ENCODE data around the gene DNASE1L2.

DNASE1L2 gene

DNA sequence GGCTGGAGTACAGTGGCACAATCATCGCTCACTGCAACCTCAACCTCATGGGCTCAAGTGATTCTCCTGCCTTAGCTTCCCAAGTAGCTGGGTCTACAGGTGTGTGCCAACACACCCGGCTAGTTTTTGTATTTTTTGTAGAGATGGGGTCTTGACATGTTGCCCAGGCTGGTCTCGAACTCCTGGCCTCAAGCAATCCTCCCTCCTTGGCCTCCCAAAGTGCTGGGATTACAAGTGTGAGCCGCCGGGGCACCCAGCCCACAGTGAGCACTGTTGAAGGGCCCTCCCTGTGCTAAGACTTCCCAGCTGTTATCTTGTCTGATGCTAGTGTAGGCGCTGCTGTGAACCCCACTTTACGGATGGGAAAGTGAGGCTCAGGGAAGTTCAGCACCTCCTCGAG lies 47.8 kb upstream of the DNASE1L2 start:
- Histone ChIP-seq H3K4me1 (ENCODE audit: control insufficient read depth, insufficient read depth, low read length) (no peaks in the 10 kb centered on the region), H3K9me3 (ENCODE audit: control insufficient read depth, insufficient read depth, low read depth, low read length) (no peaks in the 10 kb centered on the region), H3K4me3 (ENCODE audit: low read depth, low read length) (no peak overlapping the region), H3K27ac (ENCODE audit: extremely low read depth, low read depth, low read length) (no peak overlapping the region), H3K36me3 (ENCODE audit: control insufficient read depth in 2 of 2, insufficient read depth in 1 of 2, low read length in 2 of 2) (peaks cover 0 to 10% of the 10 kb centered on the region in 2 experiments; a peak in 1 of 3 replicates)
- peak; percentile 66; the same call in 1 of the 2 replicates for TF ChIP-seq ZNF121 (tag by site-specific recombination; IDR thresholded peaks at IDR 0.05)
- no peak for TF ChIP-seq HOXD13 (CRISPR knock-in tag; IDR thresholded peaks at IDR 0.05; ENCODE audit: borderline replicate concordance)
- TF ChIP-seq SCRT1 (tag by site-specific recombination; IDR thresholded peaks at IDR 0.05; ENCODE audit: borderline replicate concordance): 0 out of 2 replicates have a peak, but pooled peaks have one; percentile 28
- CTCF ChIA-PET: interaction anchor here (0.6 kb wide), 1 partner anchor 32 kb away, joined by 3 read pairs; no protein-coding TSS in a partner anchor
- POLR2A ChIA-PET: interaction anchor here (1.5 to 1.8 kb wide), 2 partner anchors 20 to 33 kb away, joined by 4 to 12 read pairs; partner anchors contain the start of gene TRAF7

DNA sequence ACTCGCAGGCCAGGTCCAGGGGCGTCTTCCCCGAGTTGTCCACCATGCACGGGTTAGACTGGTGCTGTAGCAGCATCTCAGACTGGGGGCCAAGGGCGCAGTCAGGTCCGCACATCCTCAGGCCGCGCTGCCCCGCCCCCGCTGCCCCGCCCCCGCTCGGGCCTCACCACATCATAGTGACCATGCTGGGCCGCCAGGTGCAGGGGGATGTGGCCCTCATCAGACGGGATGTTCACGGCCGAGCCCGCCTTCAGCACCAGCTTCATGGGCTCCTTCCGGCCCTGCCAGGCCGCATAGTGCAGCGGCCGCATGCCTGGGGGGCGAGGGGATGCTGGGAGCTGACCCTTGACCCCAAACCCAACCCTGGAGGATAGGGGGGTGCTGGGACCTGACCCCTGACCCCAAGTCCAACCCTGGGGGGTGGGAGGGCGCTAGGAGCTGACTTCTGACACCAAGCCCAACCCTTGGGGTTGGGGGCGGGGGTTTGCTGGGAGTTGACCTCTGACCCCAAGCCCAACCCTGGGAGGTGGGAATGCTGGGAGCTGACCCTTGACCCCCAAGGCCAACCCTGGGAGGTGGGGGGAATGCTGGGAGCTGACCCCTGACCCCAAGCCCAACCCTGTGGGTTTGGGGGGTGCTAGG lies 46.9 kb upstream of the DNASE1L2 start:
- ChIA-PET POLR2A (interaction anchor here (1.3 to 1.9 kb wide), 2 partner anchors 10 to 34 kb away, joined by 4 to 7 read pairs; partner anchors contain the start of gene TRAF7), CTCF (no interaction called here)
- TF ChIP-seq REPIN1 (tag by site-specific recombination; IDR thresholded peaks at IDR 0.05; ENCODE audit: low read depth) (no peak), ZBTB20 (tag by site-specific recombination; IDR thresholded peaks at IDR 0.05) (no peak), ZXDB (tag by site-specific recombination; IDR thresholded peaks at IDR 0.05) (no peak), ZNF560 (tag by site-specific recombination; IDR thresholded peaks at IDR 0.05; ENCODE audit: borderline replicate concordance) (no peak), BCL11B (tag by site-specific recombination; IDR thresholded peaks at IDR 0.05; ENCODE audit: low read depth) (peak; percentile 97), ZNF2 (tag by site-specific recombination; IDR thresholded peaks at IDR 0.05) (no peak), YY2 (tag by site-specific recombination; IDR thresholded peaks at IDR 0.05) (no peak), ZNF266 (tag by site-specific recombination; IDR thresholded peaks at IDR 0.05; ENCODE audit: low read depth) (no peak)
- TF ChIP-seq, protein P1, sequence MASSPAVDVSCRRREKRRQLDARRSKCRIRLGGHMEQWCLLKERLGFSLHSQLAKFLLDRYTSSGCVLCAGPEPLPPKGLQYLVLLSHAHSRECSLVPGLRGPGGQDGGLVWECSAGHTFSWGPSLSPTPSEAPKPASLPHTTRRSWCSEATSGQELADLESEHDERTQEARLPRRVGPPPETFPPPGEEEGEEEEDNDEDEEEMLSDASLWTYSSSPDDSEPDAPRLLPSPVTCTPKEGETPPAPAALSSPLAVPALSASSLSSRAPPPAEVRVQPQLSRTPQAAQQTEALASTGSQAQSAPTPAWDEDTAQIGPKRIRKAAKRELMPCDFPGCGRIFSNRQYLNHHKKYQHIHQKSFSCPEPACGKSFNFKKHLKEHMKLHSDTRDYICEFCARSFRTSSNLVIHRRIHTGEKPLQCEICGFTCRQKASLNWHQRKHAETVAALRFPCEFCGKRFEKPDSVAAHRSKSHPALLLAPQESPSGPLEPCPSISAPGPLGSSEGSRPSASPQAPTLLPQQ (tag by site-specific recombination; IDR thresholded peaks at IDR 0.05): no peak
- TF ChIP-seq, protein P2, sequence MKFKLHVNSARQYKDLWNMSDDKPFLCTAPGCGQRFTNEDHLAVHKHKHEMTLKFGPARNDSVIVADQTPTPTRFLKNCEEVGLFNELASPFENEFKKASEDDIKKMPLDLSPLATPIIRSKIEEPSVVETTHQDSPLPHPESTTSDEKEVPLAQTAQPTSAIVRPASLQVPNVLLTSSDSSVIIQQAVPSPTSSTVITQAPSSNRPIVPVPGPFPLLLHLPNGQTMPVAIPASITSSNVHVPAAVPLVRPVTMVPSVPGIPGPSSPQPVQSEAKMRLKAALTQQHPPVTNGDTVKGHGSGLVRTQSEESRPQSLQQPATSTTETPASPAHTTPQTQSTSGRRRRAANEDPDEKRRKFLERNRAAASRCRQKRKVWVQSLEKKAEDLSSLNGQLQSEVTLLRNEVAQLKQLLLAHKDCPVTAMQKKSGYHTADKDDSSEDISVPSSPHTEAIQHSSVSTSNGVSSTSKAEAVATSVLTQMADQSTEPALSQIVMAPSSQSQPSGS (tag by site-specific recombination; IDR thresholded peaks at IDR 0.05; ENCODE audit: low read depth): no peak
- TF ChIP-seq, protein P3, sequence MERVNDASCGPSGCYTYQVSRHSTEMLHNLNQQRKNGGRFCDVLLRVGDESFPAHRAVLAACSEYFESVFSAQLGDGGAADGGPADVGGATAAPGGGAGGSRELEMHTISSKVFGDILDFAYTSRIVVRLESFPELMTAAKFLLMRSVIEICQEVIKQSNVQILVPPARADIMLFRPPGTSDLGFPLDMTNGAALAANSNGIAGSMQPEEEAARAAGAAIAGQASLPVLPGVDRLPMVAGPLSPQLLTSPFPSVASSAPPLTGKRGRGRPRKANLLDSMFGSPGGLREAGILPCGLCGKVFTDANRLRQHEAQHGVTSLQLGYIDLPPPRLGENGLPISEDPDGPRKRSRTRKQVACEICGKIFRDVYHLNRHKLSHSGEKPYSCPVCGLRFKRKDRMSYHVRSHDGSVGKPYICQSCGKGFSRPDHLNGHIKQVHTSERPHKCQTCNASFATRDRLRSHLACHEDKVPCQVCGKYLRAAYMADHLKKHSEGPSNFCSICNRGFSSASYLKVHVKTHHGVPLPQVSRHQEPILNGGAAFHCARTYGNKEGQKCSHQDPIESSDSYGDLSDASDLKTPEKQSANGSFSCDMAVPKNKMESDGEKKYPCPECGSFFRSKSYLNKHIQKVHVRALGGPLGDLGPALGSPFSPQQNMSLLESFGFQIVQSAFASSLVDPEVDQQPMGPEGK (tag by site-specific recombination; IDR thresholded peaks at IDR 0.05): 0 out of 2 replicates have a peak, but pooled peaks have one; percentile 16
- Histone ChIP-seq H3K9me3 (ENCODE audit: control insufficient read depth, insufficient read depth, low read depth, low read length) (no peaks in the 10 kb centered on the region), H3K4me3 (ENCODE audit: low read depth, low read length) (no peak overlapping the region), H3K36me3 (ENCODE audit: control insufficient read depth in 2 of 2, insufficient read depth in 1 of 2, low read length in 2 of 2) (peaks cover 0 to 5% of the 10 kb centered on the region in 2 experiments; a peak in 1 of 3 replicates), H3K27ac (ENCODE audit: extremely low read depth, low read depth, low read length) (no peak overlapping the region), H3K4me1 (ENCODE audit: control insufficient read depth, insufficient read depth, low read length) (0 out of 2 replicates have a peak, but pooled peaks cover 3% of the 10 kb centered on the region)

DNA sequence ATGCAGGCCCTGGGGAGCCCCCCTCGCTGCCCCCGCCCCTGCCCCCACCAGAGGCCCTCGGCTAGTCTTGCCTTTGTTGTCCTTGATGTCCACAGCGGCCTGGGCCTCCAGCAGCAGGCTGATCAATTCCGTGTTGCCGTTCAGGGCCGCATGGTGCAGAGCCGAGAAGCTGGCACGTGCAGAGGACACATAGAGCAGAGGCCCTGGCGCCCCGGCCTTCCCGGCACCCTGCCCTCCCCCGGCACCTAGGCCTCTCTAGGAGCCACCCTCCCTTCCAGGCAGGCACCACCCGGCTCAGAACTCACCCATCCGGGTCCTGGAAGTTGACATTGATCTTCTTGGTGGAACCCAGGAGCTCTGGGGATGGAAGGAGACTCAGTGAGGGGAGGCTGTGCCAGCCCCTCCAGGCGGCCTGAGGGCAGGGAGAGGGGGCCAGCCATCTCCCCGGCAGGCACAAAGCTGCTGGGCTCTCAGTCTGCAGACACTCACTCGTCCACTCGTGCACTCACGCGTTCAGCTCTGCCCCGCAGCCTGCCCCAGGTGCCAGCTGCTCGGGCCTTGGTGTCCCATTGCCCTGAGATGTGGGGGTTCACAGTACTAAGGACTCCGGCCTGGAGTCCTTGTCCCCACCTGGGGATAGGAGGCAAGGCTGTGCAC lies 46.1 kb upstream of the DNASE1L2 start:
- Histone ChIP-seq H3K36me3 (ENCODE audit: control insufficient read depth in 2 of 2, insufficient read depth in 1 of 2, low read length in 2 of 2) (peaks cover 0 to 3% of the 10 kb centered on the region in 2 experiments; a peak in 1 of 3 replicates), H3K4me3 (ENCODE audit: low read depth, low read length) (no peak overlapping the region), H3K9me3 (ENCODE audit: control insufficient read depth, insufficient read depth, low read depth, low read length) (no peaks in the 10 kb centered on the region), H3K4me1 (ENCODE audit: control insufficient read depth, insufficient read depth, low read length) (peaks cover 5% of the 10 kb centered on the region; the same call in 1 of the 2 replicates), H3K27ac (ENCODE audit: extremely low read depth, low read depth, low read length) (no peak overlapping the region)
- ChIA-PET POLR2A (interaction anchor here (1.3 to 1.9 kb wide), 2 partner anchors 10 to 35 kb away, joined by 4 to 7 read pairs; partner anchors contain the start of gene TRAF7), CTCF (no interaction called here)
- TF ChIP-seq, protein P4, sequence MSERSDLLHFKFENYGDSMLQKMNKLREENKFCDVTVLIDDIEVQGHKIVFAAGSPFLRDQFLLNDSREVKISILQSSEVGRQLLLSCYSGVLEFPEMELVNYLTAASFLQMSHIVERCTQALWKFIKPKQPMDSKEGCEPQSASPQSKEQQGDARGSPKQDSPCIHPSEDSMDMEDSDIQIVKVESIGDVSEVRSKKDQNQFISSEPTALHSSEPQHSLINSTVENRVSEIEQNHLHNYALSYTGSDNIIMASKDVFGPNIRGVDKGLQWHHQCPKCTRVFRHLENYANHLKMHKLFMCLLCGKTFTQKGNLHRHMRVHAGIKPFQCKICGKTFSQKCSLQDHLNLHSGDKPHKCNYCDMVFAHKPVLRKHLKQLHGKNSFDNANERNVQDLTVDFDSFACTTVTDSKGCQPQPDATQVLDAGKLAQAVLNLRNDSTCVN (tag by site-specific recombination; optimal IDR thresholded peaks at IDR 0.05): no peak
- TF ChIP-seq ZNF394 (tag by site-specific recombination; IDR thresholded peaks at IDR 0.05; ENCODE audit: borderline replicate concordance): no peak
- TF ChIP-seq ZNF837 (tag by site-specific recombination; IDR thresholded peaks at IDR 0.05): no peak
- TF ChIP-seq MYNN (tag by site-specific recombination; IDR thresholded peaks at IDR 0.05; ENCODE audit: borderline replicate concordance): no peak
- TF ChIP-seq ZBTB17 (tag by site-specific recombination; IDR thresholded peaks at IDR 0.05): no peak
- TF ChIP-seq HOXC10 (CRISPR knock-in tag; IDR thresholded peaks at IDR 0.05): no peak
- no peak for TF ChIP-seq SCRT2 (tag by site-specific recombination; IDR thresholded peaks at IDR 0.05)

All from HEK293 (cell line).